Suppressor macrophage treated with lipopolysaccharide for 4 hours (primary cell): ENCODE results near the gene RNF34.

Experiments
- DNase-seq: peaks from one replicate; pipeline ENCODE4 v3.0.0-alpha.2; 2020

The RNF34 gene

DNA sequence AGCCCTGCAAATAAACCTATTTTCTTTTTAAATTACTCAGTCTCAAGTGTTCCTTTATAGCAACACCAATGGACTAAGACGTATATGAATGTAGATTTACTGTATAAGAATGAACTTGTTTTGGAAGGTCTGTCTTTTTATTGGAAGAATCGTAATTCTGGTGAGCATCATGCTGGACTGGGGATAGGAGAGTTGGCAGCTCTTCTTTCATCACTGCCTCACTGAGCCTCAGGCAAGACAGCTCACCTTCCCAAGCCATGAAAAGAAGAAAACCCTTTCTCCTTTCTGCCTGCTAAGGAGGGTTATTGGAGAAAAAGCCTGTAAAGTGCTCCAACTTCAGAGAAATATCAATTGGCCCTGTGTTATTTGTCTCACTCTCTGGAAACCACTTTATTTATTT lies 9.1 kb upstream of the RNF34 start:
- no peak for DNase-seq

DNA sequence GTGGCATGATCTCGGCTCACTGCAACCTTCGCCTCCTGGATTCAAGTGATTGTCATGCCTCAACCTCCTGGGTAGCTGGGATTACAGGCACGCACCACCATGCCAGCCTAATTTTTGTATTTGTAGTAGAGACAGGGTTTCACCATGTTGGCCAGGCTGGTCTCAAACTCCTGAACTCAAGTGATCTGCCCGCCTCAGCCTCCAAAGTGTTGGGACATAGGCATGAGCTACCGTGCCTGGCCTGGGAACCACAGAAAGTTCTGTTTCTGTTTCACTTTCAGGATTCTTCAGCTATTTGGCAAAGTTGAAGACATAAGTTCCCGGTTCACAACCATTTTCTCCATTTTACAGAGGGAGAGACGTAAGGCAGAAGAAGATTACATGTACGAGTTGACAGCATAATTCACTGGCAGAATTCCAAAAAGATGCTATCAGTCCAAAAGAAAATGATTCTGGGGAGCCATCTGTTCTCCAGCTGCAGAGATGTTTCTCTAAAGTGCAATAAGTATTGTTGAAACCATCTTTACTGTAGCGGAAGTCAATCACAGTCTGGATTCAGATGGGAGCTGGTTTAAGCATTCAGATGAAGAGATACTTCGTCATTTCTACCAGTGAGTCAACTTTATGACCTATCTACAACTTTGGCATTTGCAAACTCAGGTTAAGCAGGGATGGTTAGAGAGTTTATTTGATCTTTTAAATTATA lies 8.1 kb upstream of the RNF34 start:
- peak; percentile 94 for DNase-seq

DNA sequence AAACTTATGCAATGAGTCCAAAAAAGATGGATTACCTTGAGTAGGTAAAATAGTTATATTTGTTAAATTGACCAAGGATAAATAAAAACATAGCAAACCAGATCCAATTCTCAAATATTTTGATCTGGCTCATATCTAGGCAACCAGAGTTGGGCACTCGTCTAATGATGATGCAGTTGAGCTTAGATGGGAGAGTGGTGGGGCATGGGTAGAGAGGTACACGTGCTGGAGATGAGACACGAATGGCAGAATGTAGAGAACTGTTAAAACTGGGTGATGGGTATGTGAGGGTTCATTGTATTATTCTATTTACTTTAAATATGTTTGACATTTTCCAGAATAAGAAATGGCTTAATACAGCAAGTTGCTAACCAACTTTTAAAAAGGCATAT lies 7.6 kb upstream of the RNF34 start:
- DNase-seq, result no peak

DNA sequence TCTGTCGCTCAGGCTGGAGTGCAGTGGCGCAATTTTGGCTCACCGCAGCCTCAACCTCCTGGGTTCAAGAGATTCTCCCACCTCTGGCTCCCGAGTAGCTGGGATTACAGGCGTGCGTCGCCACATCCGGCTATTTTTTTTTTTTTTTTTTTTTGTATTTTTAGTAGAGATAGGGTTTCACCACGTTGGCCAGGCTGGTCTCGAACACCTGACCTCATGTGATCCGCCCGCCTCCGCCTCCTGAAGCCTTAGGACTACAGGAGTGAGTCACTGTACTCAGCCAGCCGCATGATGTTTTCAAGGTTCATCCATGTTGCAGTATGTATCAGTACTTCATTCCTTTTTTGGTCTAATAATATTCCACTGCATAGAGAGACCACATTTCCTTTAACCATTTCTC lies 2.4 kb upstream of the RNF34 start:
- no peak for DNase-seq

DNA sequence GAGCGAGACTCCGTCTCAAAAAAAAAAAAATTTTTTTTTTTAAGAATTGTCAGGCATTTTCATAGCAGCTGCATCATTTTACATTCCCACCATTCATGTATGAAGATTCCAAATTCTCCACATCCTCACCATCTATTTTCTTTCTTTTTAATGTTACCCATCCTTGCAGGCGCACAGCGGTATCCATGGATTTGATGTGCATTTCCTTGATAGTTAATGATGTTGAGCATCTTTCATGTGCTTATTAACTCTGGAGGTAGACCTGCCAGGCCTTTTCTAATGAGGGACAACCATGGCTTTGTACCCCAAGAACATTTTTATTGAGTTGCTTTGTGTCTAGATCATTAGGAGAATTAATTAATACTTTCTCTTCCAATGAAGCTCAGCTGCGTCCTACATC lies 1.6 kb upstream of the RNF34 start:
- no peak for DNase-seq

DNA sequence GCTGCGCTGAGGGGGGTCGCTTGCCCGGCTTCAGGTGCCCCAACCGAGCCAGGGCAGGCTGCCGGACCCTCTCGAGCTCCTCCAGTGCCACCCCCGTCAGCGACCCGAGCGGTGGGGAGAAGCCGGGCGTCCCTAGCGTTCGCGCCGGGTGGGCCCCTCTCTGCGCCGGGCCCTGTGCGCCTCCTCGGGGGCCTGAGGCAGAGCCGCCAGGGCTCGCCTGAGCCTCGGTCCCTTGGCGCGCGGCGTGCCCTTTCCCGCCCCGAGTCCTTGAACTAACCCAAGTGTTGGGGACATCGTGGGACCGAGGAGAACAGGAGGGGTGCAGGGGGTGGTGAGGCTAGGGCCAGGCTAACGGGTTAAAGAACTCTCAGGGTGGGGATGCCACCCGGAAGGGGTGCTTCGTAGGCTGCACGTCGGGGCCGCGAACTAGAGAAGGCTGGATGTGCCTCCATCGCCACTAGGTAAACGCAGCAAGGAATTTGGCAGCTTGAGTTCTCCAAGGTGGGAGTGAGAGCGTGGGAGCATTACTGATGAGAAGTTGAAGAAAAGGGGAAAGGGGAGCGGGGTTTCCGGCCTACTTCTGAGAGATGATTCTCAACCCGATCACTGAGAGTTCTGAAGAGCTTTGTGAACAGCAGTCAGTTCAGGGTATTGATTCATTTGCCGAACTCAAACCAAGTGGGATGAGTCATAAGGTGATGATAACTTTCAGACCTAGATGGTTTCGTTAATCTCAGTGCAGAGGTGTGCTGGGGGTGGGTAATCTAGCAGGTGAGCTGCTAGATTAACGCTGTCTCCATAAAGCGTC lies 618 bp downstream of the RNF34 start:
- peak; percentile 40 for DNase-seq

DNA sequence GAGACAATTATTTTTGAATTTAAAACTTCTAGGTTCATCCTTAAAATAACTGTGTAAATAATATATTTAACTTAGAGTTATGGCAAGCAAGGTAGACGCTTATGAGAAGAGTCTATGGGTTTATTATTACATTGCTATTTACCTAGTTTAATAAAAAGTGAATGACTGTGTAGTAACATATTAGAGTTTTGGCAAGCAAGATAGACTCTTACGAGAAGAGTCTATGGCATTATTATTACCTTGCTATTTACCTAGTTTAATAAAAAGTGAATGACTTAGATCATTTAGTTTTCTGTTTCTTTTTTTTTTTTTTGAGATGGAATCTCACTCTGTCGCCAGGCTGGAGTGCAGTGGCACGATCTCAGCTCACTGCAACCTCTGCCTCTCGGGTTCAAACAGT lies 3.8 kb downstream of the RNF34 start:
- no peak for DNase-seq

DNA sequence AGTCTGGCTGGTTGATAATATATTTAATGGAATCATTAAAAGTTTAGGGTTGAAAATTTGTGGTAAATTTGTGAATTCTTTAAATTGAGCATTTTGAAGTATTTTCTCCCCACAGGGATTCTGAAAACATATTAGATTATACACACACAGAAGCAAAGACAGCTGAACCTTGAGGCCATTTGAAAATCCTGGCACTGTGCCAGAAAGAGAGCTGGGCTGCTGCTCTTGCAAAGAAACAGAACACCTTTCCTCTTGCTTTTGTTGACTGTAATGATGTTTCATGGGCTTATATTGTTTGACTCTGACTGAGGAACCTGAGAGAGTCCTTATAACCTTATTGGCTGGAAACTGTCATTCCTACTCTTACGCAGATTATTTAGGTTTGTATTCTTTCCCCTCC lies 4.8 kb downstream of the RNF34 start:
- DNase-seq, result no peak

DNA sequence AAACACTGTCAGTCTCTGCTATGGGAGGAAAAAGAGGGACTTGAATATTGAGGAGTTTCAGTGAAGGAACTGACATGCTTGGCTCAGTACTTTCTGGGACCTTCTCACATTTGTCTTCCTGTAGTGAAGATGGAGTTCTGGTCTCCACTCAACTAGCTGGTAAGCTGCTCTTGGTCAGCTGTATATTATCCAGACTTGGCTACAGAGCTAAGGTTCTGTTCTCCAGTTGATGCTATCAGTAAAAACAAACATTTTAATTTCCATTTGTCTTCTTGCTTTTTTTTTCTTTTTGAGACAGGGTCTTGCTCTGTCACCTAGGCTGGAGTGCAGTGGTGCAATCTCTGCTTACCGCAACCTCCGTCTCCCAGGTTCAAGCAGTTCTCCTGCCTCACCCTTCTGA lies 5.3 kb downstream of the RNF34 start:
- no peak for DNase-seq

DNA sequence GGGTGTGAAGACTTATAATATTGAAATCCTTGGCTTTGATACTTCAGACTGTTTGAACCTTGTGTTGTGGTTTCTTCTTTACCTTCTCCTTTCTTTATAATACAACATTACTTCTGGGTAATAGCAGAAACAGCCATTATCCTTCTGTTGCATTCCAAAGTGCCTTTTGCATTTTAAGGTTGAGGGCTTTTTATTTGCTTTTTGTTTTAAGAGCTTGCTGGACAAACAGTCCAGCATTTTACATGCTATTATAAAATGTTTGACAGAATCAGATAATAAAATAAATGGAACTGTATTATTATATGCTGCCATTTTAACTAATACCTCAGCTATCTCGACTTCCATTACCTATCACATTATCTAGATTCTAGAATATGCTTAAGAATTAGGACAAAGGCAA lies 14.0 kb downstream of the RNF34 start:
- DNase-seq, result no peak

DNA sequence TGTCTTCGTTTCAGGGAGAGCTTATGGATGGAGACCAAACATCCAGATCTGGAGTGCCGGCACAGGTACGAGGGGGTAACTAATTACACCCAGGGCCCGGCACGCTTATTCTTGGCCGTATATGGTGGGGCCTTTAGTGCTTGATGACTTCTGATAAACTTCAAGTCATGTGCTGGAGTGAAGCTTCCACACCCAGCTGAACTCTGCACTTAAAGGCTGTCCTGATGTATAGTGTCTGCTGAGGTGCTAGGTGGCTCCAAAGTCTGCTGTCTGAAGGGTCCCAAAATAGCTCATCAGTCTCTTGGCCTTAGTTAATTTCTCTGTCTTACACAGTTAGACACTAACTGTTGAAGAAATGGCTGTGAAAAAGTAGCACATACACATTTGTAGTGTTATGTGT lies 17.9 kb downstream of the RNF34 start:
- DNase-seq, result no peak

DNA sequence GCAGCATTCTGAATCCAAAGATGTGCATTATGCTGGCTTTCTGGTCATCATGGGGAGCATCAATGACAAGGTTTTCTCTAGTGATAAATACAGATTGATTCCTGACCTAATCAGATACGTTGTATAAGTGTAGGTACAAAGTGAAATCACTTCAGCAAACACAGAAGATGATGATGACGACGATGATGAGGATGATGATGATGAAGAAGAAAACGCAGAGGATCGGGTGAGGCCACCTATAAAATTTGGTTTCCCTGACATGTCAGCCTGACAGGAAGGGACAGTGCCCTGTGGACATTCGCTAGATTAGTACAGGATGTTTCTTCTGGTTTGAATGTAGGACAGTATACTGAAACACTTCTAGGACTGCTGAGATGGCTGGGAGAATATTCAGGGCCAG lies 20.2 kb downstream of the RNF34 start:
- no peak for DNase-seq

DNA sequence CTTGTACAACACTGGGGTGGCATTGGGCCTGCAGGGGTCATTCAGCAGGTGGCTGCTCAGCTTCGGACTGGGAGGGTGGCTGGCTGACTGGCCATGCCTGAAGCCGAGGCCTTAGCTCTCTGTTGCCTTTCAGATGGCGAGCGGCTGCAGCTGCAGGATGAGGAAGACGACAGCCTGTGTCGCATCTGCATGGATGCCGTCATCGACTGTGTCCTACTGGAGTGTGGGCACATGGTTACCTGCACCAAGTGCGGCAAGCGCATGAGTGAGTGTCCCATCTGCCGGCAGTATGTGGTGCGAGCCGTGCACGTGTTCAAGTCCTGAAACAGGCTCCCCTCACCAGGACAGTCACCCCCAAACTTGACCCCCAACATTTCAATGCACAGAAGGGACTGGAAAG lies 23.3 kb downstream of the RNF34 start:
- DNase-seq, result no peak

DNA sequence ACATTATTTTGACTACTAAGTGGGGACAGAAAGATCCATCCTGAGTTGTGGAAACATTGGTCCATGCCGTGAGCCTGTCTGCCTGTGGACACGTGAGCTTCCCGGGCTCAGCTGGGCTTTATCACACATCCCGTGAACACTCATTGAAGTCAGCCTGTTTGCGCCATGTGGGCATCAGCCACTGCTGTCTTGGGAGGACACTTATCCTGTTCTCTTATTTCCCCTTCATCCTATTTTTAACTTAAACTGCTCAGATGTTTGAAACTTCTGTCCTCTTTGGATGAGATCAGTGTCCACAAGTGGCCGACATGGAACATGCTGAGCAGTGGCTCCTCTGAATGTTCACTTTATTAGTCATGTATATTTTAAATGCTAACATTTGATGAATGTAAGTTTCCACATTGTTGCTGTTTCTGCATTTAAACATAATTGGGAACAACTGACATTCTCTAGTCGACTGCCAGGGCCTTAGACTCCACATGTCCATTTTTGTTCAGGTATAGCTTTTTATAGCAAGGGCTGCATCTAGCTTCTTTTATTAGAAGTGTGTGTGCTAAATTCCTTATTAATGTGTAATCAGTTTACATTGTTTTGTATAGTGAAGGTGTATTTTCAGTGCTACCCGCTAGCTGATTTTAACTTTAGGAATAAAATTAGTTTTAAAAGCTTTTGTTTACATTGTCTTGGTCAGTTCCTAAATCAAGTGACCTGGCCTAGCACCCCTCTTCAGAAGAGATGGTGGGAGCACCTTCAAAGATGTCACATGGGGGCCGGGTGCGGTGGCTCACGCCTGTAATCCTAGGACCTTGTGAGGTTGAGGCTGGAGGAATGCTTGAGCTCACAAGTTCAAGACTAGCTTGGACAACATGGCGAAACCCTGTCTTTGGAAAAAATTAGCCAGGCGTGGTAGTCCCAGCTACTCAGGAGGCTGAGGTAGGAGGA lies 24.0 kb downstream of the RNF34 start:
- peak; percentile 80 for DNase-seq

DNA sequence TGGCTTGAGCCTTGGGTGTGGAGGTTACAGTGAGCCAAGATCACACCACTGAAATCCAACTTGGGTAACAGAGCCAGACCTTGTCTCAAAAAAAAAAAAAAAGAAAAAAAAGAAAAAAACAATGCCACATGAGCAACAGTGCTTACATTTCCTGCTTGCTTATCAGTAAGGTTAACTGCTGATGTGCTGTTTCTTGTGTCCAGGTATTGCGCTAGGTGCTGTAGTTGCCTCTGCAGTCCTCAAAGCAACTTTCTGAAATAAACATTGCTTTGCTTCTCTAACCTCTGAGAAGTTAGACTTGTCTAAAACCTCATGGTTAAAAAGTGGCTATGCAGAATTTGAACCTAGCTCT lies 24.7 kb downstream of the RNF34 start:
- no peak for DNase-seq

DNA sequence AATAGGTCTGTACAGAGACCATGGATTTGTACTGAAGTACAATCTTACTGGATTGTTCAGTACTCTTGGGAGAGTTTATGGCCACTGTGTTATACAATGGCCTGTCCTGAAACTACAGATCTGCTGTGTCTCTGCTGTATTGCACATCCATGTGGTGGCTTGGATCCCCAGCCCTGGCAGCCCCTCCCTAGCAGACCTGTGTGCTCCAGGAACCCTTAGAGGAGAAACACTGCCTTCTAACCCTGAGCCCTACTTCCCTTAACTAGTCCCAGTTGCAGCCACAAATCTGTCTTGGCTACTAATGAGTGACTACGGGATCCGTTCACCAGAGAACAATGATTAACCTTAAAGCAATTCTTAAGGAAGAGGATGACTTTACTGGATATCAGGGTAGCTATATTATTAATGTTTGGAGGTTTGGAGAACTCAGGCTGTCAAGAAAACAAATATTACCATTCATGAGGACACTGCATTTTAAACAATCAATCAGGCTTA lies 27.7 kb downstream of the RNF34 start:
- DNase-seq, result no peak

DNA sequence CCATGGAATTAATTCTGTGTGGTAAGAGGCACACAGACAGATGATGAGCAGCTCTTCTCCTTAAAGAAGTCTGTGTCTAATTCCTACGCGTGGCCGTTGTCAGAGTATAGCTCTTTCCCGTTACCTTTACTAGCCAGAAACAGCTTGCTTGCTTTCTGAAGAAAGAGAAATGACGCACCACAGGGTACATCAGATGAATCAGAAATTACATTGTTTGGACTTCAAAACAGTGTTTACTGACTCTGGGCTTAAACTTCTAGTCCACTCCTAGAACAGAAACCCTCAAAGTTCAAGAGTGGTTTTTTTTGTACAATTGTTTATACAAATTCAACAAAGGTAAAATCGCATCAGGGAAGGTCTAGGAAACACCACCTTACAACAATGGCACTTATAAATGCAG lies 29.0 kb downstream of the RNF34 start:
- no peak for DNase-seq

DNA sequence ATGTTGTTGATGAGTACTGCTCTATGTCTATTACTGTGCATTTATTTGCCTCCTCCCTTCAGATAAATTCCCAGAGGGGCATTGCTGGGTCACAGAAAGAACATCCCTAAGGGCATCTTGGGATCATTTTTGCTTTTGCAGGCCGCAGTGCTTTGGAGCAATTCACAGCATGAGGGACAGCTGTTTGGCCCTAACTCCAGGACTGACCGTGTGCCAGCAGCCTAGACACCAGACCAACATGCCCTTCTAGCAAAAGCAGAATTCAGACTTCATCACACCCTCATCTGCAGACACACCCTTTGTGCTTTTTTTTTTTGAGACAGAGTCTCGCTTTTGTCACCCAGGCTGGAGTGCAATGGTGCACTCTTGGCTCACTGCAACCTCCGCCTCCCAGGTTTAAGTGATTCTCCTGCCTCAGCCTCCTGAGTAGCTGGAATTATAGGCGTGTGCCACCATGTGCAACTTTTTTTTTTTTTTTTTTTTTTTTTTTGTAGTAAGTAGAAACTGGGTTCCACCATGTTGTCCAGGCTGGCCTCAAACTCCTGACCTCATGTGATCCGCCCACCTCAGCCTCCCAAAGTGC lies 31.0 kb downstream of the RNF34 start:
- DNase-seq, result no peak

DNA sequence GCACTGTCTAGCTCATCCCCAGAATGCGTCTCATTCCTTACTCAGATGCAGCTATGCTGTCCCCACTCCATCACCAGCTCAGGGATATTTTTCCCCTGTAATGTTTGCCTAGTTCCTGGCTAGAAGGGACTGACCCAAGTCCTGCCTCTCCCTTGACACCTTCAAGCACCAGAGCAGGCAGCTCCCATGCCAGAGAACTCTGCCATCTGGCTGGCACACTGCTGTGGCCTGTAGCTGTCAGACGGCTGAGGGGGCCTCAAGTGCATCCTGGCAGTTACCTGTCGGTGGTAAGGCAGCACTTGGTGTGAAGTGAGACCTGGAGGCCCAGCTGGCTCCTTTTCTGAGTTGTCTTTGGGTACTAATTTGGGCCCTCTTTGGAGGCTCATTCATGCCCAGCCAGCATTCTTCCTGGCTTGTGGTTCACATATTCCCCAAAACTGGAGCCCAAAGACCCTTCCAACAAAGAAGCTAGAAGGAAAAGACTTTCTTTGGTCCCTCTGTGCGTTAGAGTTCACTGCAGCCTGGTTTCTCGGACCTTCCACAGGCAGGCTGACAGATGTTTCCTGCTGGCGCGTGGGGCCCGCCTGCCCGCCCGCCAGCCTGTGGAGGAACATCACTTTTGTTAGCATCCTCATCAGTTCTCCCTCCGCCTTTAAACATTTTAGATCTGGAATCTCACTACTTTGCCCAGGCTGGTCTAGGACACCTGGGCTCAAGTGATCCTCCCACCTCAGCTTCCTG lies 33.0 kb downstream of the RNF34 start:
- DNase-seq, result no peak

DNA sequence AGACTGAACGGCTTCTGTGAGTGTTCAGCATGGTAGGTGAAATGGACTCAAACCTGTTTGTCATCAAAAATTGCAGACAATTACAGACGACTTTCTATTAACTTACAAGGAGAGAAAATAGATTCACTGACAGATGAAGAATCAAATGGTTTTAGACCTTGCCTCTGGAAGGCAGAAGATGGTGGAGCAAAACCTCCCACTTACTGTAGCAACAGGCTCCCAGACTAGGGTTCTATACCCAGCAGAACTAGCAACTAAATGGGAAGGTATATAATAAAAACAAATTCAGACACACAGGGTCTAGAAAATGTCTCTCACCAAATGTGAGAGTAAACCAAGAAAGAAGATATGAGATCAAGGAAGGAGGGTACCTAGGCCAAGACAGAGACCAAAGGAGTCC lies 36.8 kb downstream of the RNF34 start:
- DNase-seq, result no peak

DNA sequence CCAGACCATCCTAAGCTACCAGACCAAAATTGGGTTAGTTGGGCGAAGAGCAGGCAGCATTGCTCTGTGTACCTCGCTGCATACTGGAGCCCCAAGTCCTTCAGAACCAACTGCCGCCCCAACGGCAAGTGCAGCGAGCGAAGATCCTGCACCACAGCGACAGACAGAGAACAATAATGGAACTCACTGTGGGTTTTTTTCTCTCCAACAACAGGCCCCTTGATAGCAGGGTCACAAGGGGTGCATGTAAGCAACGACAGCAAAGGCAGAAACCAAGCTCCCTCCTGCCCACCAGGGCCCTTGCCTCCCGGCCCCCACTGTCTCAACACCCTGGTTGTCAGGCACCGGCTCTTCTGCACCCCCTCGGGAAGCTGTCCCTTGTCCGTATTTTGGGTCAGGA lies 39.0 kb downstream of the RNF34 start:
- no peak for DNase-seq

DNA sequence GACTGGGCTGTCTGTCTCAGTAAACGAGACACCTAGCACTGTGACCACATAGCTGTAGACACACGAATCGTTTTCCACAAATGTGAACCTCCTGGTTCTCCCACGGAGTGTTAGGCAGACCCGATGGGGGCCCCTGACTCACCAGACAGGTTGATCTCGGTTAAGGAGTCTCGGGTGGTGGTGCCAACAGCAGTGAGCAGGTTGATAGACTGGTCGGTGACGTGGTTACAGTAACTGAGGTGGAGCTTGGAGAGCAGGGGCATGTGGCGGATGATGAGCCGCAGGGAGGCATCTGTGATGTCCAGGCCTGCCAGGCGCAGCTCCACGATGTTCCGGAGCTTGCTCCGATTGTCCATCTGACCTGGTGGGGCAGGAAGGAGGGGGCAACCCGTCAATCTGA lies 39.8 kb downstream of the RNF34 start:
- DNase-seq, result no peak
